ENCODE measurements around the gene ADARB1.

DNA sequence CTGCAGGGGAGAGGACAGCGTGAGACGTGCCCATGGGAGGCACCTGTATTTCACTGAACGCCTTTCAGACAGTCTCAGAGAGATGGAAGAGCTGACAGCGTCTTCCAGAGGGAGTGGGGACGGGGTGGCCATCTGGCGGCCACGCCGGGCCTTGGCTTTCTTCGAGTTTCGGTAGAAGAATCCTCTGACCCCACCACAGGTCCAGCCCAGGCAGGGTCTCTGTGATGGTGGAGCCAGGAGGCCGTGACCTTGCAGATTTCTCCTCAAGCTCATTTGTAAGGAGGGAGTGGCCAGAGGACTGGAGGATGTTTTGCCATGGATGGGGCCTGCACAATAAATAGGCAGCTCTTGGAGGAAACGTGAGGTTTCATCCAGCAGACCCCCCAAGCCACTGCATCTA is 47.6 kb upstream of the ADARB1 start:
- TF ChIP-seq EP300 (IDR thresholded peaks at IDR 0.05; ENCODE audit: low read depth): no peak
- no peak for TF ChIP-seq CTCF (IDR thresholded peaks at IDR 0.05)
- no peak for TF ChIP-seq POLR2A (IDR thresholded peaks at IDR 0.05)
- no peak for TF ChIP-seq POLR2AphosphoS5 (IDR thresholded peaks at IDR 0.05)

Data from transverse colon (tissue), 4 donors.